ENCODE results near the gene KSR2. TPM values are rescaled to one million over a fixed set of nuclear protein-coding genes. Genes with fewer than 3 reads are reported as not detected.

Gene KSR2
- total and polyA plus RNA-seq, 7 donors: under 0.01 to 1.1 (median 0.41) TPM

- WGBS, 2 donors: 57 to 69% methylated on average over 9 of the region's 9 CpGs
- intact Hi-C loops (cut with DNase I): no loop called here
- Histone ChIP-seq H3K9me3 (peaks cover 0 to 5% (median 1%) of the 10 kb centered on the region in 4 donors), H3K4me1 (peaks cover 0 to 8% (median 7%) of the 10 kb centered on the region in 4 donors), H3K27me3 (peaks cover 6 to 41% (median 29%) of the 10 kb centered on the region in 3 donors), H3K4me3 (no peak overlapping the region), H3K27ac (no peak overlapping the region), H3K36me3 (no peaks in the 10 kb centered on the region)
- DNase-seq: no peak
- TF ChIP-seq POLR2AphosphoS5 (IDR thresholded peaks at IDR 0.05) (no peak), CTCF (IDR thresholded peaks at IDR 0.05) (no peak), POLR2A (IDR thresholded peaks at IDR 0.05) (no peak), EP300 (IDR thresholded peaks at IDR 0.05) (no peak)
Measured at GRCh38 chr12:117966511-117966910, 2.3 kb downstream of the KSR2 start.

- no peaks in the 10 kb centered on the region for H3K36me3 ChIP-seq
- H3K9me3 ChIP-seq: no peaks in the 10 kb centered on the region
- DNase-seq: peak; percentile 22
- 89 to 94% methylated on average over 7 of the region's 7 CpGs for WGBS, 2 donors
- intact Hi-C loops (cut with DNase I): no loop called here
- peaks cover 0 to 3% (median 2%) of the 10 kb centered on the region in 4 donors for H3K4me1 ChIP-seq
- peaks cover under 1 to 29% (median 17%) of the 10 kb centered on the region in 3 donors for H3K27me3 ChIP-seq
- no peak overlapping the region for H3K4me3 ChIP-seq
- no peak for TF ChIP-seq CTCF (IDR thresholded peaks at IDR 0.05)
- no peak for TF ChIP-seq EP300 (IDR thresholded peaks at IDR 0.05)
- no peak for TF ChIP-seq POLR2AphosphoS5 (IDR thresholded peaks at IDR 0.05)
- no peak for TF ChIP-seq POLR2A (IDR thresholded peaks at IDR 0.05)
- no peak overlapping the region for H3K27ac ChIP-seq
Measured at GRCh38 chr12:117963836-117964235, 5.0 kb downstream of the KSR2 start.

- DNase-seq: no peak
Measured at GRCh38 chr12:117936722-117937484, 31.9 kb downstream of the KSR2 start.

GRCh38 chr12:117933545-117933944 lies 35.2 kb downstream of the KSR2 start:
- Histone ChIP-seq H3K4me3 (no peak overlapping the region), H3K27ac (no peak overlapping the region), H3K36me3 (no peaks in the 10 kb centered on the region), H3K9me3 (peaks cover 0 to 4% (median 0%) of the 10 kb centered on the region in 4 donors), H3K4me1 (no peaks in the 10 kb centered on the region), H3K27me3 (peaks cover 0 to 7% (median 0%) of the 10 kb centered on the region in 3 donors)
- intact Hi-C loops (cut with DNase I): no loop called here
- no peak for DNase-seq
- 19 to 71% methylated on average over 5 of the region's 5 CpGs for WGBS, 2 donors
- TF ChIP-seq EP300 (IDR thresholded peaks at IDR 0.05) (no peak), POLR2AphosphoS5 (IDR thresholded peaks at IDR 0.05) (no peak), CTCF (IDR thresholded peaks at IDR 0.05) (no peak), POLR2A (IDR thresholded peaks at IDR 0.05) (no peak)

More at GRCh38 chr12:117936722-117937484, 31.9 kb downstream of the KSR2 start:
- peaks cover 0 to 1% (median 0%) of the 10 kb centered on the region in 4 donors for H3K9me3 ChIP-seq
- no peak for TF ChIP-seq POLR2AphosphoS5 (IDR thresholded peaks at IDR 0.05)
- WGBS, 2 donors: 37 to 62% methylated on average over 6 of the region's 6 CpGs
- H3K4me3 ChIP-seq: no peak overlapping the region
- H3K27ac ChIP-seq: no peak overlapping the region
- no peaks in the 10 kb centered on the region for H3K4me1 ChIP-seq
- no peaks in the 10 kb centered on the region for H3K36me3 ChIP-seq
- H3K27me3 ChIP-seq: peaks cover 0 to 7% (median 0%) of the 10 kb centered on the region in 3 donors
- intact Hi-C loops (cut with DNase I): no loop called here

GRCh38 chr12:117926391-117926899 lies 42.3 kb downstream of the KSR2 start:
- intact Hi-C loops (cut with DNase I): no loop called here
- Histone ChIP-seq H3K27ac (no peak overlapping the region), H3K27me3 (no peaks in the 10 kb centered on the region), H3K36me3 (no peaks in the 10 kb centered on the region), H3K9me3 (no peaks in the 10 kb centered on the region), H3K4me3 (no peak overlapping the region), H3K4me1 (no peaks in the 10 kb centered on the region)
- no peak for TF ChIP-seq POLR2A (IDR thresholded peaks at IDR 0.05)
- no peak for TF ChIP-seq CTCF (IDR thresholded peaks at IDR 0.05)
- no peak for TF ChIP-seq POLR2AphosphoS5 (IDR thresholded peaks at IDR 0.05)
- TF ChIP-seq EP300 (IDR thresholded peaks at IDR 0.05): no peak
- WGBS, 2 donors: 77 to 81% methylated on average over 4 of the region's 4 CpGs
- DNase-seq: no peak
